GM18511 (cell line): ENCODE measurements around the gene SLC45A1.

Source experiments
- ATAC-seq: cut with Tn5 transposase; IDR thresholded peaks from one replicate; pipeline ENCODE4 v1.9.1; 2021; ENCODE audit warnings: mild to moderate bottlenecking, moderate library complexity; ENCODE audit not compliant: unreplicated experiment

SLC45A1 gene

DNA sequence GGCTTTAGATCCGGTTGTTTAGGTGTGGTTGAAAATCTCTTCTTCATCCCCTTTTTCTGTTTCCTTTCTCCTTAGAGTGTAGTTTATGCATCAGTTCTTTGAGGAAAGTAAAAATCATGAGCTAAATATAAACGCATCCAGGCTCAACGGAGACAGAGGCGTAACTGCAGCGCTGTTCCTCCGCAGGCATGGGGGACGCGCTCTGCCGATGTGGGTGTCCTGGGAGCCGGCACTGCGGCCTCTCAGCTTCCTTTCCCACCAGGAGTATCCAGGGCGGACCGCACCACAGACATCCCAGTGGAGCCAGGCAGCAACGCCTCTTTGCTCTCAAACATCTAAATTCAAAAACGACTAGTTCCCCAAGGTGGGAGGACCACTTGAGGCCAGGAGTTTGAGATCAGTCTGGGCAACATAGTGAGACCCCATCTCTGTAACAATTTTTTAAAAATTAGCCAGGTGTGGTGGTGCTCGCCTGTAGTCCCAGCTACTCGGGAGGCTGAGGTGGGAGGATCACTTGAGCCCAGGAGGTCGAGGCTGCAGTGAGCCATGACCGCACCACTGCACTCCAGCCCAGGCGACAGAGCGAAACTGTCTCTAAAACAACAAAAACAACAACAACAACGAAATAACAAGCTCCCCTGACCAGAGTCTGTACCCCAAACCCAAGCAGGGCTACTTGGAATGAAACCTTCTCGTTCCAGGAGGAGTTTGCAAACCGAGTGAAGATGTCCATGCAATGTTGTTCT lies 16.4 kb downstream of the SLC45A1 start:
- ATAC-seq: no peak

DNA sequence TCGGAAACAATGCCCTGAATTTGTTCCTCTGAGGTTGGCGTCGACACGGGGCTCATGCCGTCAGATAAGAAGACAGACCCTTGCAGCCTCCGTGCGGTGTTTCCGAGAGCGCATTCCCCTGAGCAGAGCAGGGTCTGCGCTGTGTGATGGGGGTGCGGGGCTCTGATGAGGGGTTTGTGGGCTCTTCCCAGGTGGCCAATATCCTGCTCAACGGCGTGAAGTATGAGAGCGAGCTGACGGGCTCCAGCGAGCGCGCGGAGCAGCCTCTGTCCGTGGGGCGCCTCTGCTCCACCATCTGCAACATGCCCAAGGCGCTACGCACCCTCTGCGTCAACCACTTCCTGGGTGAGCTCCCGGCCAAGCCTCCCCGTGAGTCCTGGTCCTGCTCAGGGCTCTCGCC lies 17.3 kb downstream of the SLC45A1 start:
- no peak for ATAC-seq

DNA sequence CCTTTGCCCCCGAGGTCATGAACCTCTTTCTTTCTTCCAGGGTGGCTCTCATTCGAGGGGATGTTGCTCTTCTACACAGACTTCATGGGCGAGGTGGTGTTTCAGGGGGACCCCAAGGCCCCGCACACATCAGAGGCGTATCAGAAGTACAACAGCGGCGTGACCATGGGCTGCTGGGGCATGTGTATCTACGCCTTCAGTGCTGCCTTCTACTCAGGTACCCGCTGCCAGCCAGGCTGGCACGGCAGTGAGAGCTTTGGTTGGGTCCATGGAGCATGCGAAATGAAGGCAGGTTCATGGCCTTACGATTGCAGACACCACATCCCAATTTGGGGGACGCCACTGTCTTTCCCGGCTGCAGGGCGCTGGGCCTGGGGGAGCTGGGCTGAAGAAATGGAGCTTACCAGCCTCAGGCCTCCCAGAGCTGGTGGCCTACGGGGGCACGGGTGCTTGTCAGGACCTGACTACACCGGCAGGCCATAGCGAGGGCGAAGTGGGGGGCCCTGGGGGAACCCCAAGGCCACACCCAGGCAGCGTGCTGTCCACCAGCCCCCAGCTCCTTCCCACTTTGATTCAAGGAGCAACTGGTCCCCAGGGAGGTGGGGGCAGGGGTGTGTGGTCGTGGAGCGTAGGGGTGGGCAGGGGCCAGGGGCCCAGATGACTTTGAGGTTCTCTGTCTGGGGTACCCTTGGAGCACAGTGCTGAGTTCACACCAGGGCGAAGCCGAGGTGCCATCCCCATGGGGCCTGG lies 20.0 kb downstream of the SLC45A1 start:
- no peak for ATAC-seq

DNA sequence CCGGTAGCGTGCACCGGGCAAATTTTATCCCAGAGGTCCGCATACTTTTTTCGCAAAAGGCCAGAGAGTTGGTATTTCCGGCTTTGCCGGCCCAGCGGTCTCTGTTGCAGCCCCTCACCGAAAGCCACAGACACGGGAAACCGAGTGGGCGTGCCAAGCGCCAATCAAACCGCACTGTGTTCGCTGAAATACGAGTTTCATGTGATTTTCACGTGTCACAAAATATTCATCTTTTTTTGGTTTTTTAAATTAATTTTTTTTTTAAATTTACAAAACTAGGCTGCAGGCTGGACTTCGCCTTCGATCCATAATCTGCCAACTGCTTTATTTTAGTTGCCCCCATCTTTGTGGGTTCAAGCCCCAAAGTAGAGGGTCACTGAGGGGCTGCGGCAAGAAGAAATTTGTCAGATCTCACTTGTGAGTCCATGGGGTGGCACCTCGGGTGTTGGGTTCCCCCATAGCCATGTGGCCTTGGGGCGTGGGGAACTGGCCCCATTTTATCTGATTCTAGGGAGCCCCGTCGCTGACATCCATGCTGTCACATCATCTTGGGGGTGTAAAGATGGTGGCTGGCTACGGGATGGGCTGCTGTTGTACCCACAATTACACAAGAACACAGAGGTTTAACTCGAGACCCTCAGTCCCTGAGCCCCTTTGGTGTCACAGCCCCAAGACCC lies 20.8 kb downstream of the SLC45A1 start:
- ATAC-seq: no peak

DNA sequence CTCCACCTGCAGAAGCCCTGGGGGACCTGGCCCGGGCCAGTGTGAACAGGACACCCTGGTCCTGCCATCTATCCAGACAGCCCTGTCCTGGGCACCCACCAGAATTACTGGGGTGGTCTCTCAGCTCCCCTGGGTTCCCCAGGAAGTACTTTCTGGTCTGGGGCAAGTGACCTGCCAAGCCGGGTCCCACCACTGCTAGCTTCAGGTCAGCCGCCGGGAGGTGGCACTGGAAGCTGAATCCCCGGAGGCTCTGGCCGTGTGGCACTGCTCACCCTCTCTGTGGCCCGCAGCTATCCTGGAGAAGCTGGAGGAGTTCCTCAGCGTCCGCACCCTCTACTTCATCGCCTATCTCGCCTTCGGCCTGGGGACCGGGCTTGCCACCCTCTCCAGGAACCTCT lies 21.3 kb downstream of the SLC45A1 start:
- ATAC-seq: no peak

DNA sequence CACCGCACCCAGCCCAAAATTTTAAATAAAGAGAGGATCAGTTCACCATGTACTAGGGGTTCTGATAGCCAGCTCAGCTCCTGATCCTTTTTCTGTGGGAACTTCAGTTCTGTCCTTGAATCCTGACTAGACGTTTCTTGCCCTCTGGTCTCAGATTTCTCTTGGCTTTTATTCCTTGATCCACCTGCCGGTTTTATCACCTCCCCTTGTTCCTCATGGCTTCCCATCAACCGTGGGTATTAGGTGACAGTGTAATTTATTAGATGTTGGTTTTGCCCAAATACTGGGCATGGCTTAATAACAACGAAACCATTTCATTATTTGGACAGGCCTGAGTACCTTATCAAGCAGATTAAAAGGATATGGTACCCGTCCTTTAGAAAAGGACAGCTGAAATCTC lies 22.5 kb downstream of the SLC45A1 start:
- no peak for ATAC-seq

DNA sequence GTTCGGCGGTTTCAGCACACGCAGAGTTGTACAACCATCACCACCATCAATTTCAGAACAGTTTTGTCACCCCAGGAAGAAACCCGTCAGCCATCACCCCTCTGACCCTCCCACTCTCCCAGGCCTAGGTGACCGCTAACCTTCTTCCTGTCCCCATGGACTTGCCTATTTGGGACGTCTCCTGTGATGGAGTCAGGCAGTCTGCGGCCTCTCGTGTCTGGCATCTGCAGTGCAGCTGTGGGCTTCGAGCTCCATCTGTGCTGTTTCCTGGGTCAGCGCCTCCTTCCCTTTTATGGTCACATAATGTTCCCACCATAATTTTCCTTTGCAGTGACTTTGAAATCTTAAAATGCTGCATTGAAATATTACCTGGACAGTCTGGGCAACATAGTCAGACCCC lies 24.4 kb downstream of the SLC45A1 start:
- ATAC-seq: no peak

DNA sequence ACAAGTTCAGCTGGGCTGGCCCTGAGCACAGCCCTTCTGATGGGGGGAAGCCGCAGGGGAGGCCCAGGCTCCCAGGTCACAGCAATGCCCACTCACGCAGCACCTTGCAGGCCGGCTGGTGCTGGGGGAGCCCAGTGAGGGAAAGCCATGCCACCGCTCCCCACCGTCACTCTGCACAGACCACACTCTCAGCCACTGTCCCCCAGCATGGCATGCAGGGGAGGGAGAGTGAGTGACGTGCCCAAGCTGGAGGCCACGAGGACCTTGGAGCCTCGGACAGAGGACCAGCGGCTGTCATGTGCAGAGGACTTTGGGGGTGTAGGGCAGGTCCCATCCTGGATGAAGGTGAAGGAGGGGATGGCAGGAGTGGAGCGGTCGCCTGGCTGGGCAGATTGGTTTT lies 25.1 kb downstream of the SLC45A1 start:
- no peak for ATAC-seq

DNA sequence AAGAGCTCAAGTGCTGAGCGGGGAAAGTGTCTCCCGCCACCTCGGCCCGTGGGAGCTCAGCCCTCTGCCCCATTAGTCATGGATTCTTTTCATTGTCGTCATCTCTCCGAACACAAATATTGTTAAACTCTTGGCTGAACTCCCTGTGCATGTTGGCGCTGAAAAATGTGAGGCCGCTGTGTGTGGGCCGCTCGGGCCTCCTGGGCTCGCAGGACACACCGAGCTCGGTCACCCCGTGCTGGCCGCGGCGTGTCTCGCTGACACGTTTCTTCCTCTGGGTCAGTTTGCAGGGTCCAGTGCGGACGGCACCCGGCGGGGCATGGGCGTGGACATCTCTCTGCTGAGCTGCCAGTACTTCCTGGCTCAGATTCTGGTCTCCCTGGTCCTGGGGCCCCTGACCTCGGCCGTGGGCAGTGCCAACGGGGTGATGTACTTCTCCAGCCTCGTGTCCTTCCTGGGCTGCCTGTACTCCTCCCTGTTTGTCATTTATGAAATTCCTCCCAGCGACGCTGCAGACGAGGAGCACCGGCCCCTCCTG lies 25.6 kb downstream of the SLC45A1 start:
- no peak for ATAC-seq

DNA sequence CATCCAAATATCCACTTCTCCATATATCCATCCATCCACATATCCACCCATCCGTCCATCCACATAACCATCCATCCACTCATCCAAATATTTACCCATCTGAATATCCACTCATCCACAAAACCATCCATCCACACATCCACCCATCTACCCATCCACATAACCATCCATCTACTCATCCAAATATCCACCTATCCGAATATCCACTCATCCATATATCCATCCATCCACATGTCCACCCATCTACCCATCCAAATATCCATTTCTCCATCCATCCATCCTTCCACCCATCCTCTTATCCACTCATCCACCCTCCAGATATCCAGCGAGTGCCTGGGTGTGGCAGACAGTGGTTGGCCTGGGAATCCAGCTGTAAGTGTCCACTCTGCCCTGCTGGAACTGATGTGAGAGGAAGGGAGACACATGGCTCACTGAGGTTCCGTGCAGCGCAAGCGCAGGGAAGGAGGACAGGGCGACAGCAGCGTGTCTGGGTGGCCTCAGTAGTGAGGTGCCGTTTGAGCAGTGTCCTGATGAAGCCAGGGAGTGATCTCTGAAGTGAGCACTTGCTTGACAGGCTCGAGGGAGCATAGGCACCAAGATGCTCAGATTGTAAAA lies 27.1 kb downstream of the SLC45A1 start:
- no peak for ATAC-seq

DNA sequence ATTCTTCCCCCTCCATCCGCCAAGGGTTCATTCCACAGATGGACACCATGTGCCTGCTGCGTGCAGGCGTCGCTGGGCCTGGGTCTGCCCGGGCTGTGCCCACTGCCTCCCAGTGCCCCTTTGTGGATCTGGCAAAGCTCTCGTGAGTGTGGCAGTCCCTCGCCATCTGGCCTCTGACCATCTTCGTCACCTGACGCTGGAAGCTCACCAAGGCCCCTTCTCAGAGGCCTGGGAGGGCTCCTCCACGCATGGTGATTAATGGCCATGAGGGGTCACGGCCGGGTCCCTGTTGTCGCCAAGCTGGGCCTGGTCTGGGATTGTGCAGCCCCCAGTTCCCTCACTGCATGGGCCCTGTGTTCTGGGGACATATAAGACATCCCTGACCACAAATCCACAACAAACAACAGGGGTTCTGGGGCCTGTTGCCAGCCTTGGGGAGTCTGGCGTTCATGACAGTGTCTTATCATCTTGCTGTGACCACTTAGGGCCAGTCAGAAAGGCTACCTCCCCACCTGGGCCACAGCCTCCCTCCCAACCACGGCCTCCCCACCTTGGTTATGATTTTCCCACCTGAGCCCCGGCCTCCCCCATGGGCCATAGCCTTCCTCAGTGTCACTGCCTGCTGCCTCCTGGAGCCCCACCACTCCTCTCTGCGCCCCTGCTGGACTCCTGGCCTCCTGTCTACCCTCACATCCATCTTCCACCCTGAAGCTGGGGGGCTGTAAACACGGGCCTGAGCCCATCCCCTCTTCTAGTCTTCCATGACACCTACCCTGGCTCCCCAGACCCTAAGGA lies 27.9 kb downstream of the SLC45A1 start:
- no peak for ATAC-seq

DNA sequence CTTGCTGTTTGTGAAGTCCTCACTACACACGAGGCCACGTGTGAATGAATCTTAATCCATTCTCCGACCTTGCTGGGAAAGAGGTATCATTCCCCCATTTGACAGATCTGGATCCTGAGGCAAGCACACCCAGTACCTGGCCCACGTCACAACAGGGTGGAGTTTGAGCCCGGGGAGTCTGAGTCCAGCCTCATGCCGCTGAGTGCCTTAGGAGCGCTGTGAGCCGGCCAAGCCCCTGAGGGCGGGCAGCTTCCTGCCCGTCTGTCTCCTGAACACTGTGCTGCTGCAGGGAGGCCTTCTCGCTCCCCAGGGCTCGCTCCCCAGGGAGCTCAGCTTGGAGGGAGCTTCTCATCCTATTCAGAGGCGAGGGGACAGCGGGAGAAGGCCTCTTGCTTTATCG lies 29.7 kb downstream of the SLC45A1 start:
- no peak for ATAC-seq

DNA sequence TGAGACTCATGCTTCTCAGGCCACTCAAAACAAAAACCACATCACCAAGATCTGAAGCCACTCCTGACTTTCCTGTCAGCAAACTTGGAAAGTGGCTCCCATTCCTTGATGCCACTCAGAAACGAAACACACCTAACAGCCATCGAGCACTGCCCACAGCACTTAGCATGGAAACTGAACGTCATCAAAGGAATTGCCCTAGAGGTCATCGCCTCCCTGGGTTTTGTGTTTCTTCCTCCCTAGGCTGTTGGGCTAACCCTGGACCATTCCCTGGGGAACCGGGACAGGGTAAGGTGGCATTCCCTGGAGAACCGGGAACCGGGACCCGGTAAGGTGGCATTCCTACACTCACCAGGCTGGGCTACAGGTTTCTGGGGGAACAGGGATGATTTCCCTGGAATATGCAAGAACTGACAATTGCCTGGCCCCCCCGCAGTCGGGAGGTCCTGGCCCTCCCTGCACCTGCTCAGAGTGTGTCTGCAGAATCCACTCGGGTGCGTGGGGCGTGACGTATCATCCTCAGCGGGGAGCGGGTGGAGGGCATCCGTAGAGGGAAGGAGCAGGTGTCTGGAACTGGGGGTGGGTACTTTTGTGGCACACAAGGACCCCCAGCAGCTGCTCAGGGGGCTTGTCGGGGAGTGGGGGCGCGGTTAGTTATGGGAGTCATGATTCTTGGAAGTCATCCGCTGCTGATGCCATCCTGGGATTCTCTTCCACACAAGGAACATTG lies 30.3 kb downstream of the SLC45A1 start:
- ATAC-seq: no peak

DNA sequence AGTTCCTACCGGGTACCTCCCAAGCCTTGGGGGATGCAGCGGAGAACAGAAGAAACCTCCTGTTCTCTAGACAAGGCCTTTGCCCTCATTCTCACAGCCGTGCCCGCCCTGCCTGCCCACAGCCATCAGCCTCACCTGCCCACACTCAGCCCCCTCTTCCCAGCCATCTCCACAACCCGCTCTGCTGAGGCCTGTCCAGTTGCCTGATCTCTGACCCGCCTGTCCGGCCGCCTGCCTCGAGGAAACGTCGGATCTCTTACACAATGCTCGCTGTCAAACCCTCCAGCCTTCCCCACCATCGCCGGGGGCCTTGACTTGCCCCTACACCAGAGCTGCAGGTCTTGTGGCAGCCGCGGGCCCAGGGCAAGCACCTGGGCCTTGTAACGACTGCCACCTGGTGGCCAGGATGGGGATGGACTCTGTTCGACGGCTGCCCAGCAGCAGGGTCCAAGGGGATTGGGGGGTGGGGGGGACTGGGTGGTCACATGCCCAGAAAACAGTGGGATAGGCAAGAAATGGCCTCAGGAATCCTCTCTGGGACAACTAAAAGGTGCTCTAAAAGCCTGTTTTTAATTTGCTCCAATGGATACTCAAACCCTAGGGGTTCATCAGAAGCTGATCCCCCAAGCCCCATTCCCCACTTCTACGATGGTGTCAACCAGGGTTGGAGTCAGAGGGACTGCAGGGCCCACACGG lies 31.0 kb downstream of the SLC45A1 start:
- ATAC-seq: no peak

DNA sequence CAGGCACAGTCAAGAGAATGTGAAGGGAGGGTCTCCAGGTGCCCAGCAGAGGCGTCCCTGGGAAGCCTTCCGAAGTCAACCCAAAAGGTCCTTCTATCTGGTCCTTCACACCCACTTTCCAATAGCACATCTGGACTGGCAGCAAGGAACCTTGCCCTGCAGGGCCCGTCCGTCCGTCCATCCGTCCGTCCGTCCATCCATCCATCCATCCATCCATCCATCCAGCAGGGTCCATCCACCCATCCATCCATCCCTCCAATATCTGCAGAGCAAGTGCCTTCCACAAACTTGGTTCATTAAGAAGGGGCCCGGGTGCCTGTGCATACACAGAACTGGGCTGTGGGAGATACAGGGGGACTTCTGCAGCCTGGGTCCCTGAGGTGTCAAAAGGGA lies 31.6 kb downstream of the SLC45A1 start:
- no peak for ATAC-seq

DNA sequence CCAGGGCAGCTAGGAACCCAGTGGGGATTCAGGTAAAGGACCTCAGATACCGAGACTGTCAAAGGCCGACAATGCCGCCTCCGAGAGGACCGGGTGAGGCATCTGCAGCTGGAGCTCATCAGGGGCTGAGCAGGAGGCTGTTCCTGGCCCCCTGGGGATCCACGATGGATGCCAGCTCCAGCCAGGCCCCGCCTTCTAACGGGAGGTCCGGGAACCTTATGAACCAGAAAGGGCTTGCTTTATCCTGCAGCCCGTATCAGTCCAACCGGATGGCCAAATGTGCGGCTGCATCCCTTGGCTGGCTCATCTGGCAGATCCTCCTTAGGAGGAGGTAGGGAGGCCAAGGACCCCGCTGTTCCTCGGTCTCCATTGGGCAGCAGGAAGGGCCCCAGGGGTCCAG lies 32.0 kb downstream of the SLC45A1 start:
- no peak for ATAC-seq

DNA sequence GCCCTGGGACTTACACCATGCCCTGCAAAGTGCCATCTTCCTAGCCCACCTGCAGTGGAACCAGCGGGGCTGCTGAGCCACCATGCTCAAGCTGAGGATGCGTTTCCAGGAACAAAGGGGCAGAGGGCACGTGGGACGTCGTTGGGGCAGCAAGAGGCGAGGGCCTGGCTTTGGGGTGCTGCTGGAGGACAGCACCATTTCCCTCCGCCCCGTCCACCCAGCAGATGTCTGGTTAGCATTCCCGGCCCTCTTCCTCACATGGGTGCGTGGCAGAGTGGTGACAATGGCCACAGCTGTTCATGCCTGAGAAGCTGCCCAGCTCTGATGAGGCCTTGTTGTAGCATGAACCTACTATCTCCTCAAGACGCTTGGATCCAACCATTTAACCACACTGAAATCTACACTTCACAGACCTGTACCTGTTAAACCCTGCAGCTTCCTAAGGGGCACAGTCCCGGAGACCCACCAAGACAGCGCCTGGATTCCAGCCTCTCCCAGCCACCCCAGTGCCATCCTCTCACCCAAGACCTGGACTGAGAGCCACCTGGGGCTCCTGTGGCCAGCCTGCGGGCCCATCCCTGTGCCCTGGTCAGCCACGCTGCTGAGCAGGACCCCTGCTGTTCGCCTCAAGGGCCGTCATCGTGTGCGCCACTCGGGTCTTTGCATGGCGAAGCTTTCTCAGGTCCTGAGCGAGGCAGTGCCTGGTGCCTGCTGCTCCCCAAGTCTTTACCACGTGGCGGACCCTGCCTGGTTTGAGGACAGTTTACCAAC lies 33.2 kb downstream of the SLC45A1 start:
- ATAC-seq: no peak

DNA sequence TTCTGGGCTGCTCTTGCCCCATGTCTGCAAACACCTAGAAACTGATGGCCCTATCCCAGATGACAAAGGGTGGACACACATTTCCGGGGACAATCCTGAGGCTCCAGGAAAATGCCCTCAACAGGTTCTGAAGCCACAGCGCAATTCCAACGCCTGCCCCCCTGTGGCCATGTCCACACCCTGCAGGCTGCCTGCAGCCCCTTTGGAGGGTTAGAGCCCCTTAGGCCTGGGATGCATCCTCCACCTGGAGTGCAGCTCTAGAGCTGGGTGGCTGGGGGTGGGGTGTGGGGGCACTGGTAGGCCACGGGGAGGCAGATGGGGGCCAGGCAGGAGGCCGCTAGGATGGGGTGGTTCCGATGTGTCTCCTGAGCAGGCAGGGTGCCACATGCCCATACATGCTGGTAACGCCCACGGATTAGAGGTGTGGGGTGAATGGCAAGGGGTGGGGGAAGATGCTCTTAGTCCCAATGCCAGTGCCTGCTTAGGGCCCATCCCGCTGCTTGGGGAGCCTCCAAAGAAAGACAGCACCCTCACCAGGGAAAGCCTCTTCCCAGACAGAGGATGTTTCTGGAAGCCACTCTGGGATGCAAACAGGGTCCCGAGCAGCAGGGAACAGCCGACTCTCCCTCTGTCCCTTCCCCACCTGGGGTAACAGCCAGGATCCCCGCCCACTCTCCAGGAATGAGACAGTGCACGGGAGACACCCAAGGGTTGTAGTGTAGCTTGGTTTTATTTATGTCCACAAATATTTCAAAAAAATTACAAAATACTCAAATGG lies 34.0 kb downstream of the SLC45A1 start:
- no peak for ATAC-seq
